Measurements from ENCODE around the gene ANLN. TPM values are rescaled to one million over a fixed set of nuclear protein-coding genes. Genes with fewer than 3 reads are reported as not detected.

The ANLN gene
- total RNA-seq, 1 donor from 2014 or later: 18.4 TPM

DNA sequence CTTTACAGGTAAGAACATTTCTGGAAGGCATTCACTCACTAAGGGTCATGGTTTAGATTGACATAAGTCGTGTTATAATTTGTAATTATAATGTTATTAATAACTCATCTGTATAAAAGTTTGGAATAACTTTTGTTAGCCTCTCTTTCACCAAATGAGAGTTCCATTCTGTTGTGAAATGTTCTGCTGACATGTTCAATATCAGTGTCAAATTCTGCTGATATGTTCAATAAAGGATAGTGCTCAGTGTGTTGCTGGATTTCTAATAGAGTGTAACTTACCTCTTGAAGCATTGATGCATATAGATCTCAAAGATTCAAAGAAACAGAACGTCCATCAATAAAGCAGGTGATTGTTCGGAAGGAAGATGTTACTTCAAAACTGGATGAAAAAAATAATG, 30.6 kb downstream of the ANLN start:
- Mint-ChIP-seq H3K4me3 (ENCODE audit: unreplicated experiment) (no peak overlapping the region), H3K27ac (ENCODE audit: unreplicated experiment) (no peak overlapping the region), H3K4me1 (ENCODE audit: low read depth, unreplicated experiment) (peaks cover 3% of the 10 kb centered on the region), H3K9me3 (ENCODE audit: unreplicated experiment) (no peaks in the 10 kb centered on the region), H3K27me3 (ENCODE audit: unreplicated experiment) (no peaks in the 10 kb centered on the region), H3K36me3 (ENCODE audit: unreplicated experiment) (no peaks in the 10 kb centered on the region)
- DNase-seq: no peak
- TF ChIP-seq, protein P1, sequence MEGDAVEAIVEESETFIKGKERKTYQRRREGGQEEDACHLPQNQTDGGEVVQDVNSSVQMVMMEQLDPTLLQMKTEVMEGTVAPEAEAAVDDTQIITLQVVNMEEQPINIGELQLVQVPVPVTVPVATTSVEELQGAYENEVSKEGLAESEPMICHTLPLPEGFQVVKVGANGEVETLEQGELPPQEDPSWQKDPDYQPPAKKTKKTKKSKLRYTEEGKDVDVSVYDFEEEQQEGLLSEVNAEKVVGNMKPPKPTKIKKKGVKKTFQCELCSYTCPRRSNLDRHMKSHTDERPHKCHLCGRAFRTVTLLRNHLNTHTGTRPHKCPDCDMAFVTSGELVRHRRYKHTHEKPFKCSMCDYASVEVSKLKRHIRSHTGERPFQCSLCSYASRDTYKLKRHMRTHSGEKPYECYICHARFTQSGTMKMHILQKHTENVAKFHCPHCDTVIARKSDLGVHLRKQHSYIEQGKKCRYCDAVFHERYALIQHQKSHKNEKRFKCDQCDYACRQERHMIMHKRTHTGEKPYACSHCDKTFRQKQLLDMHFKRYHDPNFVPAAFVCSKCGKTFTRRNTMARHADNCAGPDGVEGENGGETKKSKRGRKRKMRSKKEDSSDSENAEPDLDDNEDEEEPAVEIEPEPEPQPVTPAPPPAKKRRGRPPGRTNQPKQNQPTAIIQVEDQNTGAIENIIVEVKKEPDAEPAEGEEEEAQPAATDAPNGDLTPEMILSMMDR (IDR thresholded peaks at IDR 0.05; ENCODE audit: partially characterized antibody, unreplicated experiment): no peak

DNA sequence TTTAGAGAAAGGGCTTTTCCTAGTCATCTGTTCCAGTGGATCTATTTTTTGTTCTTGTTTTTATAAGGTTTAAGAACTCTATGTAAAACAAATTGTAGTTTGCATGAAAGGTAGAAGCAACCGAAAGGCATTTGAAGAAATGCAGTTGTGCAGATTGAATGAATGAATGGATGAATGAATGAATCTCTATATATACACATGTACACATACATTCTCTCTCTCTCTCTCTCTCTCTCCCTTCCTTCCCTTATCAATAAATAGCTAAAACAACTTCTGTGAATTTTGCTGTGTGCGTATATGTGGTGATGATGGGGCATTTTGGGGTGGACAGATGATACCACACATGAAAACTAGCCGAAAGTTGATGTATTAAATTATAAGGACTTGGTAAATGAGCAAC, 32.4 kb downstream of the ANLN start:
- no peaks in the 10 kb centered on the region for H3K36me3 Mint-ChIP-seq (ENCODE audit: unreplicated experiment)
- no peak overlapping the region for H3K4me3 Mint-ChIP-seq (ENCODE audit: unreplicated experiment)
- no peak overlapping the region for H3K27ac Mint-ChIP-seq (ENCODE audit: unreplicated experiment)
- H3K9me3 Mint-ChIP-seq (ENCODE audit: unreplicated experiment): no peaks in the 10 kb centered on the region
- DNase-seq: no peak
- TF ChIP-seq, protein P1 (IDR thresholded peaks at IDR 0.05; ENCODE audit: partially characterized antibody, unreplicated experiment): no peak
- peaks cover 3% of the 10 kb centered on the region for H3K4me1 Mint-ChIP-seq (ENCODE audit: low read depth, unreplicated experiment)
- H3K27me3 Mint-ChIP-seq (ENCODE audit: unreplicated experiment): no peaks in the 10 kb centered on the region

DNA sequence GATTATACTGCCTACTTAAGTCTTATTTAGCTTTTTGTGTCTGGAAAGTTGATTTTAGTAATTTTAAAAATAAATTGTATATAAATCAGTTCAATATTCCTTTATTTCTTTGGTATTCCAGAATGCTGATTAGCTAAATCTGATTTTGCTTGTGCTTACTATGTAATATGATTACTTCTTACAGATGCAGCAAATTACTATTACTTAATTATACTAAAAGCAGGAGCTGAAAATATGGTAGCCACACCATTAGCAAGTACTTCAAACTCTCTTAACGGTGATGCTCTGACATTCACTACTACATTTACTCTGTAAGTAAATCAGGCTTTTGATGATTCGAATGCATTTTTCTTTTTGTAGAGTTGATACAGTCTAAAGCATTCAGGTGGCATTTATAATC, 34.0 kb downstream of the ANLN start:
- Mint-ChIP-seq H3K27ac (ENCODE audit: unreplicated experiment) (no peak overlapping the region), H3K36me3 (ENCODE audit: unreplicated experiment) (no peaks in the 10 kb centered on the region), H3K4me3 (ENCODE audit: unreplicated experiment) (no peak overlapping the region), H3K4me1 (ENCODE audit: low read depth, unreplicated experiment) (peaks cover 3% of the 10 kb centered on the region), H3K9me3 (ENCODE audit: unreplicated experiment) (no peaks in the 10 kb centered on the region), H3K27me3 (ENCODE audit: unreplicated experiment) (no peaks in the 10 kb centered on the region)
- DNase-seq: no peak
- TF ChIP-seq, protein P1 (IDR thresholded peaks at IDR 0.05; ENCODE audit: partially characterized antibody, unreplicated experiment): no peak

DNA sequence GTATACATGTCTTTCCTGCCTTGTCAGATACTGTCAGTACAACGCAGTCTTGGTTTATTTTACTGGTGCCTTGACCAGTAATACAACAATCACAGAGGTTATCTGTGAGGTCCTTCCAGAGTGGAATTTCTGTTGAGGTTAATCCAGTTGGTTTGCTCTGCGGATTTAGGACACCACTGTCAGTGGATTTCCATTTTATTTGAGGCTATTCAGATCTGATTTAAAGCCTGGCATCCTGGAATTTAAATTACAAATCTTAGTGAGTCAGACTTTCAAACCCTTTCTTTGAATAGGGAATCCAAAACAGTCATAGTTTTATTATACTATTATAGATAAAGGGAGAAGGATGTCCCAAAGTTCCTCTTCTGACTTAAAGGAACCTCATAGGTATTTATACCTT, 40.5 kb downstream of the ANLN start:
- TF ChIP-seq, protein P1 (IDR thresholded peaks at IDR 0.05; ENCODE audit: partially characterized antibody, unreplicated experiment): no peak
- H3K4me1 Mint-ChIP-seq (ENCODE audit: low read depth, unreplicated experiment): no peaks in the 10 kb centered on the region
- no peak overlapping the region for H3K27ac Mint-ChIP-seq (ENCODE audit: unreplicated experiment)
- H3K27me3 Mint-ChIP-seq (ENCODE audit: unreplicated experiment): no peaks in the 10 kb centered on the region
- no peak for DNase-seq
- no peak overlapping the region for H3K4me3 Mint-ChIP-seq (ENCODE audit: unreplicated experiment)
- H3K36me3 Mint-ChIP-seq (ENCODE audit: unreplicated experiment): no peaks in the 10 kb centered on the region
- no peaks in the 10 kb centered on the region for H3K9me3 Mint-ChIP-seq (ENCODE audit: unreplicated experiment)

DNA sequence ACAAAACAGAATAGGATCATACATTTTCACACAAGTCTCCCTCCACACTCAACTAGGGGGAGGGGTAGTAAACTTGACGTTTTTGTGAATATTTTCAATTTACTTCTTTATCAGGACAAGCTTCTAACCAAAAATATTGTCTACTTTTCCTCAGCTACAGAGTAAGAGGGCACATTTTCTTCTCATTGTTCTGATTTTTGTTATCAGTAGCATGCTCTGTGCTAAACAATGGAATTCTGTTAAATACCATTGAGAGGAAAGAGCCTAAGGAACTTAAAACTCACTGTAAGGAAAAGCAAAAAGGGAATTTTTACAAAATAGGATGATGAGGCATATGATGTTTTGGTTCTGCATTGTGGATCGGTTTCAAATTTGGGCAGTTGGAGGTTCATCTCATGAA, 41.2 kb downstream of the ANLN start:
- TF ChIP-seq, protein P1 (IDR thresholded peaks at IDR 0.05; ENCODE audit: partially characterized antibody, unreplicated experiment): no peak
- H3K27me3 Mint-ChIP-seq (ENCODE audit: unreplicated experiment): no peaks in the 10 kb centered on the region
- H3K9me3 Mint-ChIP-seq (ENCODE audit: unreplicated experiment): no peaks in the 10 kb centered on the region
- no peak overlapping the region for H3K27ac Mint-ChIP-seq (ENCODE audit: unreplicated experiment)
- DNase-seq: no peak
- H3K4me3 Mint-ChIP-seq (ENCODE audit: unreplicated experiment): no peak overlapping the region
- no peaks in the 10 kb centered on the region for H3K4me1 Mint-ChIP-seq (ENCODE audit: low read depth, unreplicated experiment)
- H3K36me3 Mint-ChIP-seq (ENCODE audit: unreplicated experiment): no peaks in the 10 kb centered on the region

All from glutamatergic neuron (in vitro differentiated cells).